ENCODE measurements around the gene SLC30A9. TPM values are rescaled to one million over a fixed set of nuclear protein-coding genes. Genes with fewer than 3 reads are reported as not detected.

The SLC30A9 gene
- total and polyA plus RNA-seq, 2 of the 13 experiments (the other 11 are each of a cell fraction or from before 2014, with no cell fraction given), result 27.5 to 72.8 TPM

- TF ChIP-seq, protein P1, sequence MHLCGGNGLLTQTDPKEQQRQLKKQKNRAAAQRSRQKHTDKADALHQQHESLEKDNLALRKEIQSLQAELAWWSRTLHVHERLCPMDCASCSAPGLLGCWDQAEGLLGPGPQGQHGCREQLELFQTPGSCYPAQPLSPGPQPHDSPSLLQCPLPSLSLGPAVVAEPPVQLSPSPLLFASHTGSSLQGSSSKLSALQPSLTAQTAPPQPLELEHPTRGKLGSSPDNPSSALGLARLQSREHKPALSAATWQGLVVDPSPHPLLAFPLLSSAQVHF (CRISPR knock-in tag; IDR thresholded peaks at IDR 0.05), result no peak
- no peak for TF ChIP-seq ZNF337 (CRISPR knock-in tag; IDR thresholded peaks at IDR 0.05; ENCODE audit: borderline replicate concordance, low read depth)
- no peak for TF ChIP-seq ZNF780A (CRISPR knock-in tag; IDR thresholded peaks at IDR 0.05)
- TF ChIP-seq ZNF614 (CRISPR knock-in tag; IDR thresholded peaks at IDR 0.05; ENCODE audit: borderline replicate concordance), result peak; percentile 38; the same call in 1 of the 2 replicates
- TF ChIP-seq ZNF781 (CRISPR knock-in tag; IDR thresholded peaks at IDR 0.05; ENCODE audit: borderline replicate concordance, not compliant biosample characterization), result peak; percentile 92
- TF ChIP-seq ATF1 (CRISPR knock-in tag; IDR thresholded peaks at IDR 0.05), result peak; percentile 96
- TF ChIP-seq WIZ (CRISPR knock-in tag; IDR thresholded peaks at IDR 0.05), result peak; percentile 86; the same call in 1 of the 2 replicates
- no peak for TF ChIP-seq KLF13 (CRISPR knock-in tag; IDR thresholded peaks at IDR 0.05)
- no peak for TF ChIP-seq ZNF232 (CRISPR knock-in tag; IDR thresholded peaks at IDR 0.05; ENCODE audit: borderline replicate concordance)
- peak; percentile 77; the same call in 1 of the 2 replicates for TF ChIP-seq THAP9 (CRISPR knock-in tag; IDR thresholded peaks at IDR 0.05; ENCODE audit: borderline replicate concordance)
- TF ChIP-seq ZNF616 (CRISPR knock-in tag; IDR thresholded peaks at IDR 0.05; ENCODE audit: low read depth), result no peak
- peak; percentile 70 for TF ChIP-seq ETV5 (CRISPR knock-in tag; IDR thresholded peaks at IDR 0.05; ENCODE audit: borderline replicate concordance)
- TF ChIP-seq HNRNPH1 (optimal IDR thresholded peaks at IDR 0.05; ENCODE audit: low read depth, low read length), result no peak
- TF ChIP-seq IKZF5 (CRISPR knock-in tag; IDR thresholded peaks at IDR 0.05), result peak; percentile 41; the same call in 1 of the 2 replicates
- peak; percentile 80 for TF ChIP-seq PHF5A (CRISPR knock-in tag; IDR thresholded peaks at IDR 0.05; ENCODE audit: low read depth, unreplicated experiment)
- 0 out of 2 replicates have a peak, but pooled peaks have one; percentile 27 for TF ChIP-seq BCL6 (CRISPR knock-in tag; IDR thresholded peaks at IDR 0.05)
- no peak for TF ChIP-seq ZNF33A (CRISPR knock-in tag; IDR thresholded peaks at IDR 0.05; ENCODE audit: borderline replicate concordance)
Observed at GRCh38 chr4:41990365-41991111, at the start of gene SLC30A9 (continued).

All from HepG2 (cell line).